Endothelial cell (in vitro differentiated cells): ENCODE data around the gene DDX18. TPM values are rescaled to one million over a fixed set of nuclear protein-coding genes. Genes with fewer than 3 reads are reported as not detected.

ENCODE experiments used
- total RNA-seq: library from RNA; stranded (reverse); fragmentation: NEBNext Ultra II Directional; extraction: Animal tissue kit (Norgen Biotek cat#: 25700); gene quantifications from one replicate; pipeline ENCODE4 v1.2.1, GENCODE V29; 2021; ENCODE audit not compliant: unreplicated experiment

DDX18 gene
- total RNA-seq, 1 donor from 2014 or later = 67.3 TPM

Other genes with a start within 250 kb of the DDX18 start
- 64.5 TPM for gene CCDC93, start 199.4 kb downstream of the DDX18 start, total RNA-seq